ENCODE measurements around the gene SPATS2L.

DNA sequence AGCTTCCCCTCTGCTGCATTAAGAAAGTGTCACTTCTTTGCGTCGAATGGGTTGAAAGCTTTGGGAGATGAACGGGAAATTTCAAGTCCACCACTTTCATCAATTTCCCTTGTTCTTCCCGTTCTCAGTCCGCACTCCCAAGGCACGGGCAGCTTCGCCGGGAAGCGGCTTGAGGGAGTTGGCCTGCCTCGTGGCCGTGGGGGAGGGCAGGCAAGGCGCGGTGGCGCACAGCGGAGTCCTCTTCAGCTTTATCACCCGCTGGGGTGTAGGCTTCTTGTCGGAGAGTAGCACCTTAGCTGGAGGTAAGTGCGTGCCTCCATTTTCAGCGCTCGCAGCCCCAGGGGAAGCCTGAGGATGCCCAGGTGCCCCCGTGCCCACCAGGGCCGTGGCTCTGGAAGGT lies 183.5 kb downstream of the SPATS2L start:
- TF ChIP-seq POLR2A (IDR thresholded peaks at IDR 0.05; ENCODE audit: low read depth, low read length): no peak
- TF ChIP-seq TAF1 (IDR thresholded peaks at IDR 0.05; ENCODE audit: borderline replicate concordance, low read depth, low read length): no peak

Measured in GM12892 (cell line).